HUES64 (cell line): Measurements from ENCODE around the gene SEC14L6.

Source experiments
- H3K27ac ChIP-seq: 2 replicates; pipeline ENCODE4 v1.7.0; 2013; ENCODE audit warnings: low read depth, low read length, inconsistent platforms
- H3K27me3 ChIP-seq: 2 replicates; pipeline ENCODE4 v1.6.1; 2013; ENCODE audit warnings: mild to moderate bottlenecking, low read length; ENCODE audit not compliant: insufficient read depth
- H3K36me3 ChIP-seq: 2 replicates; pipeline ENCODE4 v1.6.1; 2013; ENCODE audit warnings: mild to moderate bottlenecking, low read length; ENCODE audit not compliant: insufficient read depth
- H3K4me1 ChIP-seq: 2 replicates; pipeline ENCODE4 v1.6.1; 2013; ENCODE audit warnings: mild to moderate bottlenecking, low read length, moderate library complexity; ENCODE audit not compliant: insufficient read depth
- H3K4me3 ChIP-seq: 2 replicates; pipeline ENCODE4 v1.5.1; 2013; ENCODE audit warnings: mild to moderate bottlenecking, low read length, moderate library complexity
- H3K9ac ChIP-seq: 2 replicates; pipeline ENCODE4 v1.6.1; 2013; ENCODE audit warnings: mild to moderate bottlenecking, low read depth, low read length
- H3K9me3 ChIP-seq: 2 replicates; pipeline ENCODE4 v1.6.1; 2013; ENCODE audit warnings: low read depth, low read length; ENCODE audit not compliant: insufficient read depth
- WGBS: fragments of 150-250, 120-280 bp; methylation state at CpG from one replicate; pipeline ENCODE4 v1.1.7; 2013; ENCODE audit warnings: missing lambda C conversion rate; 5-methylcytosine and 5-hydroxymethylcytosine counted together

Gene SEC14L6

DNA sequence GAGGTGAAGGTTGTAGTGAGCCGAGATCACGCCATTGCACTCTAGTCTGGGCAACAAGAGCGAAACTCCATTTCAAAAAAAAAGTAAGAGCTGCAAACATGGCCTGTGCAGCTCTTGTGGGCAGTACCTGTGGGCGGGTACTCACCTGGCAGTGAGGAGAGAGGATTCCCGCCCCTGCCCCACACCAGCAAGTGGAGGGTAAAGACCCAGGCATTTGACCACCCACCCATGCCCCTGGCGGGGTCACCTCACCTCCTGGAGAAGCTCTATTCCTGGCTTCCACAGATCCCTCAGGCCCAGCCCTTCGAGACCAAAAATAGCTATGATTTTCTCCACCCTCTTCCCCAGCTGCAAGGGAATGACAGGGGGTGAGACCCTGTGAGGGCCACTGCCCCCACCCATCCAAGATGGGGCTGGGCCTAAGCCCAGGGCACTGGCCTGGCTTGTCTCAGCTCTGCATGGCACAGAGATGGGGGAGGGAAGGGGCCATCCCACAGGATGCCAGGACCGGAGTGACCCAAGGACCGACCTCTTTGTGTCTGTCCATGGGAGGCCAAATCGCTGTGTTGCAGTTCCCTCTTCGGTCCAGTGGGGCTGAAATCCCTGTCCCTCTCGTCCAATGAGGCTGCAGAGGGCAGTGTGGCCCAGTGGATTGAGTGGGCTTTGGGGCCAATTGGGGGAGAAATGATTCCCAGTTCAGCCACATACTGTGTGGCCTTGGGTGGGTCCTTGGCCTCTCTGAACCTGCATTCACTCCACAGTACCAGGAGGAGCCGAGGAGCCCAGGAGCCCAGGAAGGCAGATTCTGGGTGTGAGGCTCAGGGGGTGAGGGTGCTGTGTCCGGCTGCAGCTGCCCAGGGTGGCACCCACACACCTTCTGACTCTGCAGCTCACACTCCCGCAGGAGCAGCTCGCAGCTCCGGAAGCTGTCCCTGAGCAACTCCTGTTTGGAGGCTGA is 14.6 kb downstream of the SEC14L6 start:
- Histone ChIP-seq H3K9ac (no peak overlapping the region), H3K27ac (no peak overlapping the region), H3K9me3 (no peaks in the 10 kb centered on the region), H3K4me1 (no peaks in the 10 kb centered on the region), H3K4me3 (no peak overlapping the region), H3K36me3 (no peaks in the 10 kb centered on the region), H3K27me3 (no peaks in the 10 kb centered on the region)
- whole genome bisulfite sequencing: 88% methylated on average over 17 of the region's 17 CpGs

DNA sequence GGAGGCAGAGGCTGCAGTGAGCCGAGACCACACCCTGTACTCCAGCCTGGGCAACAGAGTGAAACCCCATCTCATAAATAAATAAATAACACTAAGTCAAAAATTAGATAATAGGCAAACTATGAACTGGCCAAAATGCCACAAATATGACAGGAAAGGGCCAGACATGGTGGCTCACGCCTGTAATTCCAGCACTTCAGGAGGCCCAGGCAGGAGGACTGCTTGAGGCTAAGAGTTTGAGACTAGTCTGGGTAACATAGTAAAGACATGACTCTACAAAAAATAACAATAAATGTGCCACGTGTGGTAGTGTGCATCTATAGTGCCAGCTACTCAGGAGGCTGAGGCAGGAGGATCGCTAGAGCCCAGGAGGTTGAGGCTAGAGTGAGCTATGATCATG is 19.9 kb downstream of the SEC14L6 start:
- no peak overlapping the region for H3K27ac ChIP-seq
- WGBS: 96% methylated on average over 4 of the region's 4 CpGs
- no peaks in the 10 kb centered on the region for H3K27me3 ChIP-seq
- no peaks in the 10 kb centered on the region for H3K4me1 ChIP-seq
- H3K36me3 ChIP-seq: no peaks in the 10 kb centered on the region
- H3K4me3 ChIP-seq: no peak overlapping the region
- no peak overlapping the region for H3K9ac ChIP-seq
- H3K9me3 ChIP-seq: no peaks in the 10 kb centered on the region

GRCh38 chr22:30523646-30524489 is 22.7 kb downstream of the SEC14L6 start:
- Histone ChIP-seq H3K27me3 (no peaks in the 10 kb centered on the region), H3K36me3 (no peaks in the 10 kb centered on the region), H3K4me1 (no peaks in the 10 kb centered on the region), H3K9me3 (no peaks in the 10 kb centered on the region), H3K27ac (no peak overlapping the region), H3K4me3 (no peak overlapping the region), H3K9ac (no peak overlapping the region)
- 91% methylated on average over 7 of the region's 8 CpGs for WGBS

- H3K27ac ChIP-seq: no peak overlapping the region
- no peak overlapping the region for H3K9ac ChIP-seq
- H3K36me3 ChIP-seq: no peaks in the 10 kb centered on the region
- no peaks in the 10 kb centered on the region for H3K27me3 ChIP-seq
- H3K4me1 ChIP-seq: no peaks in the 10 kb centered on the region
- H3K9me3 ChIP-seq: no peaks in the 10 kb centered on the region
- WGBS: 77% methylated on average over 5 of the region's 5 CpGs
- no peak overlapping the region for H3K4me3 ChIP-seq
Measured at GRCh38 chr22:30521368-30522156, 25.0 kb downstream of the SEC14L6 start.

DNA sequence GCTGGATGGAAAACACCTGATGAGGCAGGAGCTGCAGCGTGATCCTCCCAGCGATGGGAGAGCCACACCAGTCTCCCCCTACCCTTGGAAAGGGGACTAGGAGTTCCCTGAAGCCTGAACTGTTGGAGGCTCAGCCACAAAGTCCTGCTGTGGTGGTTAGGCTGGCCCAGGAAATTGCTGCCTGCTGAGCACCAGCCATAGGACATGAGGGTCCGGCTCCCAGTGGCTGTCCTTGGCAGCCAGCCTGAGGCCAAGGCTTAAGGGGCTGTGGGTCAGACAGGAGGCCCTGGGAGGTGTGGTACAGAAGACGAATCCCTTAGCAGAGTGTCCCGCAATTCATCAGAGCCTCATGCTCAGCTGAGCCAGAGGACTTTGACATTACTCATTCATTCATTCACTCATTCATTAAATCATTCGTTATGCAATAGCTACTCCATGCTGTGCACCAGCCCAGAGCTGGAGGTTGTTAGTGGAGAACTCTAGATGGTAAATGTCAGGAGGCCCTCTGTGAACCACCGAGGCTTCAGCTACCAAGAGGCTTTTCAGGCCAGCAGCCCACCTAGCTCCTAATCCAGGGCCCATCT is 26.6 kb downstream of the SEC14L6 start:
- Histone ChIP-seq H3K36me3 (no peaks in the 10 kb centered on the region), H3K9me3 (no peaks in the 10 kb centered on the region), H3K27me3 (peaks cover 2% of the 10 kb centered on the region; the same call in 1 of the 2 replicates), H3K27ac (no peak overlapping the region), H3K4me1 (no peaks in the 10 kb centered on the region), H3K9ac (no peak overlapping the region), H3K4me3 (no peak overlapping the region)
- WGBS: 94% methylated on average over 7 of the region's 7 CpGs

DNA sequence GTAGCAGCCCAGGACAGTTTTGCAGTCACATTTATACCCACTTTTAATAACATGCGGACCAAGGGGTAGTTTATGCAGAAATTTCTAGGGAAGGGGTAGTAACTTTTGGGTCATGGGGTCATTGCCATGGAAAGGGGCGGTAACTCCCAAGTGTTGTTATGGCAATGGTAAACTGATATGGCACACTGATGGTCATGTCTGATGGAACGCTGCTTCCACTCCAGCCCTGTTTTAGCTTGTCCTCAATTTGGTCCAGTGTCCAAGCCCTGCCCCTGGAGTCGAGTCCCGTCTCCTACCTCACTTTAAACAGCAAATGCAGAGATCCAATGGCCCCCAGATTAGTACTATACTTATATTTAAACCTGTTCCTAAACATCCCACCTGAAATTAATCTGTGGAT is 29.8 kb downstream of the SEC14L6 start:
- Histone ChIP-seq H3K27me3 (peaks cover 2% of the 10 kb centered on the region; the same call in 1 of the 2 replicates), H3K27ac (no peak overlapping the region), H3K9me3 (no peaks in the 10 kb centered on the region), H3K4me1 (no peaks in the 10 kb centered on the region), H3K36me3 (no peaks in the 10 kb centered on the region), H3K9ac (no peak overlapping the region), H3K4me3 (no peak overlapping the region)
- WGBS: 95% methylated on average over 5 of the region's 5 CpGs

DNA sequence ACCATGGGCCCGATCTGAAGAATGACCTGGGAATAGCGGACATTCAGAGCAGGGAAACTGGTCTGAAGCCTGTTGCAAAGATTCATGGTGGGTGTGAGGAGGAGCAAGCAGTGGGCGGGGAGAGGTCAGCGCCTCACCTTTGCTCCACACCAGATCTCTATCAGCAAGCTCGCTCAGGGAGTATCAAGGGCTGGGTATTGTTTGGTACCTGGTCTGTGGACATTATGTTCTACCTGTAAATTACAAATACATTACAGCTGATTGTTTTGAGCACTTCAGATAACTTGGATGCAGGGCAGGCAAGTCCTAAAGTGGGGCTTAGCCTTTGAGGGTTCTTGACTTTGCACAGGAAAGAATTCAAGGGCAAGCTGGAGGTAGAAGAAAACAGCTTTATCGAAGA is 30.3 kb downstream of the SEC14L6 start:
- WGBS: 79% methylated on average over 5 of the region's 6 CpGs
- Histone ChIP-seq H3K9me3 (no peaks in the 10 kb centered on the region), H3K9ac (no peak overlapping the region), H3K4me3 (no peak overlapping the region), H3K27ac (no peak overlapping the region), H3K4me1 (no peaks in the 10 kb centered on the region), H3K27me3 (peaks cover 2% of the 10 kb centered on the region; the same call in 1 of the 2 replicates), H3K36me3 (no peaks in the 10 kb centered on the region)

DNA sequence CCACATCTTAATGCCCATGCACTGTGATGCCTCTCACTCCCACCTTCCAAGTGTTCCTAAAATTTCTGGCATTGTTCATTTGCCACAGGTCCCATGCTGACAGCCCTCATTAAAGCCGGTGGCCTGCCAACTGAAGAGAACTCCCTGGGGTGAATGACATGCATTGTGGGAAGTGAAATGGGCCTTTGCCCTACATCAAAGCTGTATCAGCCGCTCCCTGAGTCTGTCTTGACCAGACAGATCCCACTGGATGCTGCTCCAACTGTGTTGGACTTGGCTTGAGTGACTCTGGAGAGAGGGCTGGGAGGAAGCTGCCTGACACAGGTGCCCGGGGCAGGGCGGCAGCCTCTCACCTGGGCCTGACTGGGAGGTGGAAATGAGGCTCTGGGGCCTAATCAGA is 32.3 kb downstream of the SEC14L6 start:
- no peak overlapping the region for H3K9ac ChIP-seq
- H3K27ac ChIP-seq: no peak overlapping the region
- no peaks in the 10 kb centered on the region for H3K36me3 ChIP-seq
- H3K9me3 ChIP-seq: no peaks in the 10 kb centered on the region
- 85% methylated on average over 4 of the region's 4 CpGs for WGBS
- H3K4me1 ChIP-seq: no peaks in the 10 kb centered on the region
- peaks cover 2% of the 10 kb centered on the region; the same call in 1 of the 2 replicates for H3K27me3 ChIP-seq
- no peak overlapping the region for H3K4me3 ChIP-seq

DNA sequence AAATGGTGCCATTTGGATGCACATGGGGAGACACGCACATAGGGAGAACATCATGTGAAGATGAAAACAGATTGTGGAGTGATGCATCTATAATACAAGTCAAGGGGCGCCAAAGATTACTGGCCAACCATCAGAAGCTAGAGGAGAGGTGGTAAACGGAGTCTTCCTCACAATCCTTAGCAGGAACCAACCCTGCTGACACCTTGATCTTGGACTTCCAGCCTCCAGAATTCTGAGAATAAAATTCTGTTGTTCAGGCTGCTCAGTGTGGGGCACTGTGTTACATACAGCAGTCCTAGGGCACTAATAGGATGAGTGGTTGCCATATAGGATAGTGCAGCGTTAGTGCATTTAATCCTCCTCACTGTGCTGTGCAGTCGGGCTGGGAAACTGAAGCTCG is 33.1 kb downstream of the SEC14L6 start:
- Histone ChIP-seq H3K4me3 (no peak overlapping the region), H3K9me3 (no peaks in the 10 kb centered on the region), H3K9ac (no peak overlapping the region), H3K4me1 (no peaks in the 10 kb centered on the region), H3K36me3 (no peaks in the 10 kb centered on the region), H3K27ac (no peak overlapping the region), H3K27me3 (peaks cover 2% of the 10 kb centered on the region; the same call in 1 of the 2 replicates)
- whole genome bisulfite sequencing: 94% methylated on average over 6 of the region's 6 CpGs

GRCh38 chr22:30511911-30512310 is 34.6 kb downstream of the SEC14L6 start:
- H3K36me3 ChIP-seq: no peaks in the 10 kb centered on the region
- WGBS: 95% methylated on average over 7 of the region's 7 CpGs
- H3K9me3 ChIP-seq: no peaks in the 10 kb centered on the region
- peaks cover 2% of the 10 kb centered on the region; the same call in 1 of the 2 replicates for H3K27me3 ChIP-seq
- H3K27ac ChIP-seq: no peak overlapping the region
- H3K9ac ChIP-seq: no peak overlapping the region
- H3K4me3 ChIP-seq: no peak overlapping the region
- H3K4me1 ChIP-seq: no peaks in the 10 kb centered on the region
